Calu3 (cell line): ENCODE data around the gene SH3RF1. TPM values are rescaled to one million over a fixed set of nuclear protein-coding genes. Genes with fewer than 3 reads are reported as not detected.
A peak's percentile ranks its signal among the peaks of the same experiment; 100 is the strongest.
"Not testable (repeated sequence)": the region's sequence is repeated elsewhere in the genome, so short reads cannot be mapped to it uniquely, and the experiment has no call there.

Source experiments
- BruUV-seq: library from RNA; stranded (reverse); fragments of 400-500 nt; replicated peaks from 2 replicates; lab custom pipeline; 2021; lab: Mats Ljungman, UMichigan
- CTCF ChIA-PET: fragments of 300-600 bp; sonication (Branson Sonifier 250); formaldehyde crosslinking; loops from one replicate; lab custom pipeline; 2022; ENCODE audit warnings: antibody characterized with exemption; lab: Charles Lee
- DNase-seq: peaks from one replicate; pipeline ENCODE4 v3.0.0; 2022
- H3K27ac Mint-ChIP-seq: one replicate; pipeline ENCODE4 v1.8.0; 2022; ENCODE audit warnings: mixed read lengths; ENCODE audit not compliant: unreplicated experiment
- H3K27me3 Mint-ChIP-seq: one replicate; pipeline ENCODE4 v1.8.0; 2022; ENCODE audit warnings: mixed read lengths; ENCODE audit not compliant: unreplicated experiment
- H3K36me3 Mint-ChIP-seq: one replicate; pipeline ENCODE4 v1.8.0; 2022; ENCODE audit warnings: mild to moderate bottlenecking, moderate library complexity, mixed read lengths; ENCODE audit not compliant: insufficient read depth, unreplicated experiment
- H3K4me1 Mint-ChIP-seq: one replicate; pipeline ENCODE4 v1.8.0; 2022; ENCODE audit warnings: mild to moderate bottlenecking, low read depth, mixed read lengths; ENCODE audit not compliant: unreplicated experiment
- H3K4me3 Mint-ChIP-seq: one replicate; pipeline ENCODE4 v1.8.0; 2022; ENCODE audit warnings: mild to moderate bottlenecking, low read depth, moderate library complexity, mixed read lengths; ENCODE audit not compliant: unreplicated experiment
- H3K9me3 Mint-ChIP-seq: one replicate; pipeline ENCODE4 v1.8.0; 2022; ENCODE audit warnings: low read depth, mixed read lengths; ENCODE audit not compliant: unreplicated experiment
- CTCF ChIP-seq: fragments of 200-600 bp; IDR thresholded peaks from one replicate; pipeline ENCODE4 v1.8.0; 2022; ENCODE audit warnings: antibody characterized with exemption; ENCODE audit not compliant: unreplicated experiment
- intact Hi-C: fragments of 100-400 bp; cut with micrococcal nuclease; formaldehyde crosslinking; loops from one replicate; pipeline ENCODE4 v1.10.0; 2022; ENCODE audit not compliant: unreplicated experiment
- total RNA-seq: library from RNA; stranded (reverse); gene quantifications from 2 replicates; pipeline ENCODE4 v1.2.3, GENCODE V29; 2022

SH3RF1 gene
- total RNA-seq, 1 experiment from 2014 or later = 70.1 TPM

GRCh38 chr4:169203891-169204290, 66.9 kb downstream of the SH3RF1 start:
- BruUV-seq = TSS peak; percentile 32

GRCh38 chr4:169203278-169203677, 67.5 kb downstream of the SH3RF1 start:
- Mint-ChIP-seq H3K4me1 (peaks cover 46% of the 10 kb centered on the region), H3K36me3 (peaks cover 17% of the 10 kb centered on the region), H3K4me3 (peak overlapping the region; percentile 48)
- BruUV-seq, H3K27me3 Mint-ChIP-seq, intact Hi-C loops, H3K9me3 Mint-ChIP-seq, DNase-seq, H3K27ac Mint-ChIP-seq: not testable (repeated sequence)
- CTCF ChIA-PET = interaction anchor here (0.7 kb wide), 1 partner anchor 290 kb away, joined by 3 read pairs; no protein-coding TSS in a partner anchor

More at GRCh38 chr4:169203891-169204290, 66.9 kb downstream of the SH3RF1 start:
- Mint-ChIP-seq H3K27me3 (no peaks in the 10 kb centered on the region), H3K27ac (peak overlapping the region; percentile 53), H3K4me1 (peaks cover 46% of the 10 kb centered on the region), H3K9me3 (no peaks in the 10 kb centered on the region), H3K4me3 (peak overlapping the region; percentile 48), H3K36me3 (peaks cover 23% of the 10 kb centered on the region)
- no peak for TF ChIP-seq CTCF
- no peak for DNase-seq
- intact Hi-C loops = loop anchor here (2.0 kb wide), 2 partner anchors 21 to 65 kb away; no protein-coding TSS in a partner anchor
- CTCF ChIA-PET = interaction anchor here (0.7 to 1.2 kb wide), 2 partner anchors 13 to 289 kb away, joined by 3 read pairs; no protein-coding TSS in a partner anchor

GRCh38 chr4:169202878-169203277, 67.9 kb downstream of the SH3RF1 start:
- Mint-ChIP-seq H3K9me3 (no peaks in the 10 kb centered on the region), H3K36me3 (peaks cover 13% of the 10 kb centered on the region), H3K27ac (no peak overlapping the region), H3K27me3 (no peaks in the 10 kb centered on the region), H3K4me3 (no peak overlapping the region), H3K4me1 (peaks cover 43% of the 10 kb centered on the region)
- no TSS peak for BruUV-seq
- no peak for DNase-seq
- intact Hi-C loops = no loop called here
- no peak for TF ChIP-seq CTCF
- CTCF ChIA-PET = no interaction called here

- no peaks in the 10 kb centered on the region for H3K27me3 Mint-ChIP-seq
- no peak for DNase-seq
- peaks cover 11% of the 10 kb centered on the region for H3K36me3 Mint-ChIP-seq
- no peak overlapping the region for H3K4me3 Mint-ChIP-seq
- TF ChIP-seq CTCF = no peak
- no TSS peak for BruUV-seq
- no peaks in the 10 kb centered on the region for H3K9me3 Mint-ChIP-seq
- H3K4me1 Mint-ChIP-seq = peaks cover 41% of the 10 kb centered on the region
- intact Hi-C loops = no loop called here
- CTCF ChIA-PET = no interaction called here
- peak overlapping the region; percentile 50 for H3K27ac Mint-ChIP-seq
These were observed 68.5 kb downstream of the SH3RF1 start for GRCh38 chr4:169202145-169202699.
